ENCODE data around the gene MEGF11. TPM values are rescaled to one million over a fixed set of nuclear protein-coding genes. Genes with fewer than 3 reads are reported as not detected.

Gene MEGF11
- total RNA-seq, 1 experiment from 2014 or later: 1.2 TPM

DNA sequence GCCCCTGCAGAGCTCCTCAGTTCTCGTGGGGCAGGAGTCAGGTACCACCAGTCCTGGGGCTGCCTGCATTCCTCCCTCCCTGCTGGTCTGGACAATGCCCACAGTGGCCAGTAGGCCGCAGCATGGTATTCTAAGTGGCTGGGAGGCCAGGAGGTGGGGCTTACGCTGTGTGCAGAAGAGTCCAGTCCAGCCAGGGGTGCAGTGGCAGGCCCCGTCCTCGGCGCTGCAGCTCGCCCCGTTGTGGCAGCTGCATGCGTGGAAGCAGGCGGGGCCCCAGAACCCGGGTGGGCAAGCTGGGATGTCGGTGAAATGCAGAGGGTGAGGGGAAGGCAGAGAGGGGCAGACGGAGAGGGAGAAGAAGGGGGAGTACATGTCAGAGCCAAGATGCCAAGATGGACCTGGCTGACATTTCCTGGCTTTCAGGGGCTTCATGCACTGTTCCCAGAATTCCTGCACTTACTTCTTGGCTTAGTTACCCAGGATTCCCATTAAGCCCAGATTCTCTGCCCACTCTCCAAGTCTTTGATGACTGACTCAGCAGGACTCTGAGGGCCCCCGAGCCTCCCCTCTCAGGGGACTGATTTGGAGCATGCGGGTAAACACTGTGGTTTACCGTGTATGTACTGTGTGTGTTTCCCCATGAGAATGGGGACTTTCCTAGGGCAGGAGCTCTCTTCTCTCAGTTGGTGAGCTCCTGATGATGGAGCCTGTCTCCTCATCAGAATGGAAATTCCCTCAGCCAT lies 336.7 kb downstream of the MEGF11 start:
- no CpG with 5 or more reads among the region's 16 CpGs for WGBS (ENCODE audit: extremely low coverage, insufficient read length, low lambda C conversion rate)
- Histone ChIP-seq H2BK120ac (ENCODE audit: low read depth, low read length, poor library complexity, severe bottlenecking) (no peak overlapping the region), H2AK5ac (ENCODE audit: insufficient read length, low read length) (no peak overlapping the region)

More for the DNA sequence above, 336.7 kb downstream of the MEGF11 start:
- DNase-seq: peak; percentile 85
- Histone ChIP-seq H3K4me1 (ENCODE audit: insufficient read depth, low read length) (peaks cover 2% of the 10 kb centered on the region; the same call in 1 of the 2 replicates), H4K8ac (replicated peaks; ENCODE audit: insufficient read length, low read depth, low read length) (no peak overlapping the region), H3K18ac (ENCODE audit: insufficient read length, low read depth, low read length) (no peak overlapping the region), H4K5ac (ENCODE audit: insufficient read length, low read depth, low read length) (no peak overlapping the region), H2AFZ (ENCODE audit: low read length) (no peak overlapping the region), H3K23ac (ENCODE audit: insufficient read length, low read depth, low read length) (no peak overlapping the region), H3K79me1 (ENCODE audit: insufficient read depth, low read depth, low read length, poor library complexity, severe bottlenecking) (no peaks in the 10 kb centered on the region), H3K4ac (ENCODE audit: low read depth, low read length) (no peak overlapping the region), H3K14ac (ENCODE audit: insufficient read depth, low read length) (no peak overlapping the region), H2BK12ac (ENCODE audit: insufficient read length, low read depth, low read length) (no peak overlapping the region), H3K4me2 (ENCODE audit: insufficient read depth, insufficient read length, low read length) (no peak overlapping the region), H3T11ph (ENCODE audit: low read length) (no peak overlapping the region), H4K20me1 (ENCODE audit: control insufficient read depth, insufficient read depth, insufficient read length) (no peaks in the 10 kb centered on the region), H3K27me3 (ENCODE audit: insufficient read depth, low read length) (no peaks in the 10 kb centered on the region), H3K9me3 (ENCODE audit: control insufficient read depth, low read depth, low read length) (no peaks in the 10 kb centered on the region), H3K56ac (ENCODE audit: insufficient read length, low read depth, low read length) (no peak overlapping the region), H2BK20ac (ENCODE audit: low read depth, low read length, poor library complexity, severe bottlenecking) (no peak overlapping the region), H2BK5ac (ENCODE audit: insufficient read length, low read length) (no peak overlapping the region), H3K27ac (ENCODE audit: insufficient read length, low read depth, low read length) (no peak overlapping the region), H2BK15ac (ENCODE audit: low read depth, low read length) (no peak overlapping the region), H3K9ac (ENCODE audit: extremely low read depth, insufficient read length, low read length) (no peak overlapping the region), H3K23me2 (ENCODE audit: insufficient read length, low read depth, low read length, poor library complexity, severe bottlenecking) (no peaks in the 10 kb centered on the region), H4K91ac (ENCODE audit: insufficient read length, low read depth, low read length) (no peak overlapping the region), H3K79me2 (ENCODE audit: insufficient read depth, low read length) (no peaks in the 10 kb centered on the region)
- H3K27me3 Mint-ChIP-seq (ENCODE audit: low read depth): no peaks in the 10 kb centered on the region
- peaks cover 27 to 29% of the 10 kb centered on the region in 2 experiments for H3K4me1 Mint-ChIP-seq
- H3K4me3 Mint-ChIP-seq: no peak overlapping the region
- no peaks in the 10 kb centered on the region for H3K36me3 Mint-ChIP-seq (ENCODE audit: insufficient read depth in 1 of 3, low read depth in 3 of 3)
- H3K27ac Mint-ChIP-seq: peak overlapping the region in 1 of 3 experiments; percentile 18; a peak in 1 of 7 replicates
- TF ChIP-seq, protein P1, sequence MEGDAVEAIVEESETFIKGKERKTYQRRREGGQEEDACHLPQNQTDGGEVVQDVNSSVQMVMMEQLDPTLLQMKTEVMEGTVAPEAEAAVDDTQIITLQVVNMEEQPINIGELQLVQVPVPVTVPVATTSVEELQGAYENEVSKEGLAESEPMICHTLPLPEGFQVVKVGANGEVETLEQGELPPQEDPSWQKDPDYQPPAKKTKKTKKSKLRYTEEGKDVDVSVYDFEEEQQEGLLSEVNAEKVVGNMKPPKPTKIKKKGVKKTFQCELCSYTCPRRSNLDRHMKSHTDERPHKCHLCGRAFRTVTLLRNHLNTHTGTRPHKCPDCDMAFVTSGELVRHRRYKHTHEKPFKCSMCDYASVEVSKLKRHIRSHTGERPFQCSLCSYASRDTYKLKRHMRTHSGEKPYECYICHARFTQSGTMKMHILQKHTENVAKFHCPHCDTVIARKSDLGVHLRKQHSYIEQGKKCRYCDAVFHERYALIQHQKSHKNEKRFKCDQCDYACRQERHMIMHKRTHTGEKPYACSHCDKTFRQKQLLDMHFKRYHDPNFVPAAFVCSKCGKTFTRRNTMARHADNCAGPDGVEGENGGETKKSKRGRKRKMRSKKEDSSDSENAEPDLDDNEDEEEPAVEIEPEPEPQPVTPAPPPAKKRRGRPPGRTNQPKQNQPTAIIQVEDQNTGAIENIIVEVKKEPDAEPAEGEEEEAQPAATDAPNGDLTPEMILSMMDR (conservative IDR thresholded peaks at IDR 0.05): peak; percentile 79
- no peaks in the 10 kb centered on the region for H3K9me3 Mint-ChIP-seq
